ENCODE data around the gene API5. TPM values are rescaled to one million over a fixed set of nuclear protein-coding genes. Genes with fewer than 3 reads are reported as not detected.
A peak's percentile ranks its signal among the peaks of the same experiment; 100 is the strongest.

The API5 gene
- total RNA-seq, 1 donor from 2014 or later, result 83.7 TPM

DNA sequence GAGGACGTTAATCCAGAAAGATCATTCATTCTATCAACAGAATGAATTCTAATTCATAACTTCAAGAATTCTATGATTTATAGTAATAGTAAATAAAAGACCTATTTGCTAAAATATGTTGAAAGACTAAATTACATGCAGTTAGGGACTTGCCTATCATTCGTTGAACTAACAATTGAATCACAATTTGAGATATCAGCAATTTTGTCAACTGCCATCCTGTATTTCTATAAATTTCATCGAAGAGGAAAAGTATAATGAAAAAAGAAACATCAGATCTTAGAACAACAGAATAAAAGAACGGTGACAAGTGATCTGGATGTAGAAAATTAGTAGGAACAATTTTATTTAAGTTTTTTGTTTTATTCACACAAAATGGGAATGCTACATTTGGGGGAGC, 42.5 kb downstream of the API5 start:
- Mint-ChIP-seq H3K4me1 (peaks cover 12% of the 10 kb centered on the region), H3K4me3 (no peak overlapping the region), H3K27ac (no peak overlapping the region), H3K36me3 (no peaks in the 10 kb centered on the region), H3K27me3 (ENCODE audit: low read depth) (no peaks in the 10 kb centered on the region), H3K9me3 (peaks cover 7% of the 10 kb centered on the region)
- DNase-seq (ENCODE audit: low spot score in 2 of 2, unreplicated experiment in 2 of 2), result no peak
- TF ChIP-seq, protein P1, sequence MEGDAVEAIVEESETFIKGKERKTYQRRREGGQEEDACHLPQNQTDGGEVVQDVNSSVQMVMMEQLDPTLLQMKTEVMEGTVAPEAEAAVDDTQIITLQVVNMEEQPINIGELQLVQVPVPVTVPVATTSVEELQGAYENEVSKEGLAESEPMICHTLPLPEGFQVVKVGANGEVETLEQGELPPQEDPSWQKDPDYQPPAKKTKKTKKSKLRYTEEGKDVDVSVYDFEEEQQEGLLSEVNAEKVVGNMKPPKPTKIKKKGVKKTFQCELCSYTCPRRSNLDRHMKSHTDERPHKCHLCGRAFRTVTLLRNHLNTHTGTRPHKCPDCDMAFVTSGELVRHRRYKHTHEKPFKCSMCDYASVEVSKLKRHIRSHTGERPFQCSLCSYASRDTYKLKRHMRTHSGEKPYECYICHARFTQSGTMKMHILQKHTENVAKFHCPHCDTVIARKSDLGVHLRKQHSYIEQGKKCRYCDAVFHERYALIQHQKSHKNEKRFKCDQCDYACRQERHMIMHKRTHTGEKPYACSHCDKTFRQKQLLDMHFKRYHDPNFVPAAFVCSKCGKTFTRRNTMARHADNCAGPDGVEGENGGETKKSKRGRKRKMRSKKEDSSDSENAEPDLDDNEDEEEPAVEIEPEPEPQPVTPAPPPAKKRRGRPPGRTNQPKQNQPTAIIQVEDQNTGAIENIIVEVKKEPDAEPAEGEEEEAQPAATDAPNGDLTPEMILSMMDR (IDR thresholded peaks at IDR 0.05; ENCODE audit: unreplicated experiment), result no peak

DNA sequence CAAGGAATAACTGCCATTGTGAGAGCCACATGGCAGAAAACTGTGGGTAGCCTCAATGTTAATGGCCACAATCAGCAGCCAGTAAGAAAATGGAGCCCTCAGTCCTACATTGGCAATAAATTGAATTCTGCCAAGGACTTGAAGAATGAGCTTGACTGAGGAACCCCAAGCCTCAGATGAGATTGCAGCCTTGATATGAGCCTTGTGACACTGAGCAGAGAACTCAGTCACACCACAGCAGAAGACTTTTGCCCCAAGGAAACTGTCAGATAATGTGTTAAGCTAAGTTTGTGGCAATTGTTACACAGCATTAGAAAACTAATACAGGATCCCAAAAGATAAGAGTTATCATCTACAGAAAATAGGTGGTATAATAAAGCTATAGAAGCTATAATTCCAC, 44.5 kb downstream of the API5 start:
- Mint-ChIP-seq H3K36me3 (no peaks in the 10 kb centered on the region), H3K27me3 (ENCODE audit: low read depth) (no peaks in the 10 kb centered on the region), H3K27ac (no peak overlapping the region), H3K4me3 (no peak overlapping the region), H3K9me3 (peaks cover 7% of the 10 kb centered on the region), H3K4me1 (peaks cover 30% of the 10 kb centered on the region)
- TF ChIP-seq, protein P1 (IDR thresholded peaks at IDR 0.05; ENCODE audit: unreplicated experiment), result no peak
- no peak for DNase-seq (ENCODE audit: low spot score in 2 of 2, unreplicated experiment in 2 of 2)

DNA sequence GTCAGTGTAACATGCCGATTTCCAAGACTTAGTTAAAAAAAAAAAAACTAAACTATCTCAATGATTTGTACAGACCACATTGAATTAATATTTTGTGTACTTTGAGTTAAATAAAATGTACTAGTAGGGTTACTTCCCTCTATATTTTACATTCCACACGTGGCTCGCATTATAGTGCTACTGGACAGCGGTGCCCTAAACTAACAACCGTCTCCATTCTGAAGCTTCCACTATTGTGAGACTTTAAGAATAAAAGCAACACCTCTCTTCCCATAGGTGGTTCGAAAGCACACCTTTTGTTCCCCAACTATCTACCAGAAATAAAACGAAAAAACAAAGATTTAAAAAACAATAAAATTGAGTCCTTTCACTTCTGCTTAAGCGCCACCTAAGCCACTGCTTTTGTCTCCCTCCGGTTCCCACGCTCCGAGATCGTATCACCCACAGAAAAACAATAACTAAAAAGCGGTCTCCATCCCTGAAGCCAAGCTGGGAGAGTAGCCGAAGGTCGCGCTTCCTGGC, 46.5 kb downstream of the API5 start:
- H3K9me3 Mint-ChIP-seq, result no peaks in the 10 kb centered on the region
- TF ChIP-seq, protein P1 (IDR thresholded peaks at IDR 0.05; ENCODE audit: unreplicated experiment), result no peak
- H3K4me1 Mint-ChIP-seq, result peaks cover 27% of the 10 kb centered on the region
- DNase-seq (ENCODE audit: low spot score in 2 of 2, unreplicated experiment in 2 of 2), result no peak
- H3K4me3 Mint-ChIP-seq, result peak overlapping the region; percentile 99
- peak overlapping the region; percentile 100 for H3K27ac Mint-ChIP-seq
- H3K27me3 Mint-ChIP-seq (ENCODE audit: low read depth), result no peaks in the 10 kb centered on the region
- no peaks in the 10 kb centered on the region for H3K36me3 Mint-ChIP-seq

DNA sequence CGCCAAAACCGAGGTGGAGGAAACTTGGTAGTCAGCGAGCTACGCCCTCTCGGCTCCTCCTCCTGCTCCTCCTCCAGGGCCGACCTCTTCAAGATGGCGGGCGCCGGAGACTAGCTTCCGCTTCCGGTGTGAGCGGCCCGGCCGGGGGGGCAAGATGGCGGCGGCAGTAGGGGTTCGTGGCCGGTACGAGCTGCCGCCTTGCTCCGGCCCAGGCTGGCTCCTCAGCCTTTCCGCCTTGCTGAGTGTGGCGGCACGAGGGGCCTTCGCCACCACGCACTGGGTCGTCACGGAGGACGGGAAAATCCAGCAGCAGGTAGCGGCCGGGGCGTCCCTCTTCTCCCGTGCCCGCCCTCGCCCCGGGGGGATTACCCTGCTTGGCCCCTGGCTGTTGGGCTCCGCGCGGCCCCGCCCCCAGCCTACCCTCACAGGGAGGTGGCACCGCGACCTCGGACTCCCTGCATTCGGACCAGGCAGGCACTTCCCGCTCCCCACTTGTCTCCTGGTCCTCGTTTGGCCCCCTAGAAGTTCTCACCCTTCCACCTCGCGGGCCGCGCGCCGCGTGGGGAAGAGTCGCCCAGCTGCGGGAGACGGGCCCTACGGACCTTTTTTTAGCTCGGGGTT, 47.1 kb downstream of the API5 start, which contains the start of gene TTC17:
Gene TTC17, plus strand, starts transcription at position 120 of the 621 bp plus-strand sequence. Its CDS starts 35 bp downstream, at position 155.
- Mint-ChIP-seq H3K9me3 (no peaks in the 10 kb centered on the region), H3K4me1 (peaks cover 27% of the 10 kb centered on the region), H3K27ac (peak within 1 kb of the TSS; percentile 100), H3K4me3 (peak within 1 kb of the TSS; percentile 99), H3K27me3 (ENCODE audit: low read depth) (no peaks in the 10 kb centered on the region), H3K36me3 (peaks cover 5% of the 10 kb centered on the region)
- DNase-seq (ENCODE audit: low spot score in 2 of 2, unreplicated experiment in 2 of 2), result peak; percentile 83 to 91
- TF ChIP-seq, protein P1 (IDR thresholded peaks at IDR 0.05; ENCODE audit: unreplicated experiment), result no peak

- H3K36me3 Mint-ChIP-seq, result peaks cover 8% of the 10 kb centered on the region
- TF ChIP-seq, protein P1 (IDR thresholded peaks at IDR 0.05; ENCODE audit: unreplicated experiment), result no peak
- peak overlapping the region; percentile 99 for H3K4me3 Mint-ChIP-seq
- no peaks in the 10 kb centered on the region for H3K27me3 Mint-ChIP-seq (ENCODE audit: low read depth)
- no peak for DNase-seq (ENCODE audit: low spot score in 2 of 2, unreplicated experiment in 2 of 2)
- H3K4me1 Mint-ChIP-seq, result peaks cover 27% of the 10 kb centered on the region
- H3K27ac Mint-ChIP-seq, result peak overlapping the region; percentile 100
- no peaks in the 10 kb centered on the region for H3K9me3 Mint-ChIP-seq
Observed at GRCh38 chr11:43359422-43359818, 47.6 kb downstream of the API5 start.
